A673 (cell line): ENCODE measurements around the gene ANKRD17.

Source experiments
- CTCF ChIP-seq: fragments of 300-800, 200-600 bp; sonication (generic); conservative IDR thresholded peaks from 2 replicates; pipeline ENCODE4 v1.5.1; 2017; ENCODE audit warnings: low read depth, mild to moderate bottlenecking, antibody characterized with exemption, low read length, moderate library complexity, mixed read lengths
- EZH2 ChIP-seq: fragments of 200-600 bp; sonication (generic); IDR thresholded peaks from 2 replicates; pipeline ENCODE4 v1.6.1; 2017; ENCODE audit warnings: borderline replicate concordance, low read depth, mild to moderate bottlenecking, mixed read lengths, antibody characterized with exemption, low read length; ENCODE audit not compliant: poor library complexity, severe bottlenecking

GRCh38 chr4:73172161-73172560, 86.4 kb downstream of the ANKRD17 start:
- TF ChIP-seq EZH2, result no peak
- no peak for TF ChIP-seq CTCF
